IPS-NIHi7 (cell line): Measurements from ENCODE around the gene PTPN11.
A peak's percentile ranks its signal among the peaks of the same experiment; 100 is the strongest.
"Not testable (repeated sequence)": the region's sequence is repeated elsewhere in the genome, so short reads cannot be mapped to it uniquely, and the experiment has no call there.

Source experiments
- DNase-seq: peaks from one replicate; pipeline ENCODE4 v3.0.0; 2012; ENCODE audit warnings: mixed read lengths; ENCODE audit errors: extremely low spot score

The PTPN11 gene

DNA sequence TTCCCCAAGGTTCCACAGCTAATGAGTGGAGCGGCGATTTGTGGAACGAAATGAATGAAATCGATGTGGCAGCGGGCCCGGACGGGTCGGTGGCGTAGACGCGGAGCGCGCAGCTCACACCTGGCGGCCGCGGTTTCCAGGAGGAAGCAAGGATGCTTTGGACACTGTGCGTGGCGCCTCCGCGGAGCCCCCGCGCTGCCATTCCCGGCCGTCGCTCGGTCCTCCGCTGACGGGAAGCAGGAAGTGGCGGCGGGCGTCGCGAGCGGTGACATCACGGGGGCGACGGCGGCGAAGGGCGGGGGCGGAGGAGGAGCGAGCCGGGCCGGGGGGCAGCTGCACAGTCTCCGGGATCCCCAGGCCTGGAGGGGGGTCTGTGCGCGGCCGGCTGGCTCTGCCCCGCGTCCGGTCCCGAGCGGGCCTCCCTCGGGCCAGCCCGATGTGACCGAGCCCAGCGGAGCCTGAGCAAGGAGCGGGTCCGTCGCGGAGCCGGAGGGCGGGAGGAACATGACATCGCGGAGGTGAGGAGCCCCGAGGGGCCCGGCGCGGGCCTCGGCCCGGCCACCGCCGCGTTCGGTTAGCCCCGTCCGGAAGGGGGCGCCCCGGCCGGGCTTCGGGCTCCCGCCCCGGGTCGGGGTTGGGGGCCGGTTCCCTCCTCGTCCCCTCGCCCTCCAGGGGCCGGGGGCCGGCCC lies at the start of gene PTPN11:
Gene PTPN11 (plus strand): TSS at position 340 of the 689 bp plus-strand sequence. CDS start 165 bp downstream, at position 505.
- DNase-seq, result peak; percentile 89

DNA sequence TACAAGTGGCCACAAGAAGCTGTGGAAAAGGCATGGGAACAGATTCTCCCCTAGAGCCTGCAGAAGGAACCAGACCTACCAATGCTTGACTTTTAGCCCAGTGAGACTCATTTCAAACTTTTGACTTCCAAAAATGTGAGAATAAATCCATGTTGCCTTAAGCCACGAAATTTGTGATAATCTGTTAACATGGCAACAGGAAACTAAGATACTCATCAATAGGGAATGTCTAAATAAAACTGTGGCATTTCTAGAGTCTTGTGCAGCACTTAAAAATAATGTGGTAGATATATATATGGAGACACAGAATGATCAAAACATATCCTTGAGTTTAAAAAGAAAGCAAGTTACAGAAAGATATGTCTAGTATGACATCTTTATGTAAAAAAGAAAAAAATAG lies 48.5 kb upstream of the PTPN11 start:
- no peak for DNase-seq

DNA sequence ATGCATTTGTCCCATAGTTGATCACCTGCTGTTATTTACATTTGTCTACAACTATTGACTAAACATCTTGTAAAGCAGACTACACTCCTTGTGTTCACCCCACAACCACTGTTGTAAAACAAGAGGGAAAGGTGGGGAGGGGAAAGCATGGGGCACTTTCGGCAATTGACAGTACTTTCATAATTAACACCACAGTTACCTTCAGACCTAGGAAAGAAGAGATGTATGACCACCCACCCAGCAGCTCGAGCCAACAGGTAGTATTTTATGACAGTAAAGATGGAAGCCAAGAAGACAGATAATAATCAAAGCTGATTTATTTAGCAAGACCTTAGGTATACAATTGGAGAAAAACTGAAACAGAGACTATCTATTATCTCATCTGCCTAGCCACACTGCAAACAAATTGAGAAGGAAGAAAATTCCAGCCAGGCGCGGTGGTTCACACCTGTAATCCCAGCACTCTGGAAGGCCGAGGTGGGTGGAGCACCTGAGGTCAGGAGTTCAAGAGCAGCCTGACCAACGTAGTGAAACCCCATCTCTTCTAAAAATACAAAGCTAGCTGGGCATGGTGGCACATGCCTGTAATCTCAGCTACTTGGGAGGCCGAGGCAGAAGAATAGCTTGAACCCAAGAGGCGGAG lies 47.8 kb upstream of the PTPN11 start:
- DNase-seq, result no peak

DNA sequence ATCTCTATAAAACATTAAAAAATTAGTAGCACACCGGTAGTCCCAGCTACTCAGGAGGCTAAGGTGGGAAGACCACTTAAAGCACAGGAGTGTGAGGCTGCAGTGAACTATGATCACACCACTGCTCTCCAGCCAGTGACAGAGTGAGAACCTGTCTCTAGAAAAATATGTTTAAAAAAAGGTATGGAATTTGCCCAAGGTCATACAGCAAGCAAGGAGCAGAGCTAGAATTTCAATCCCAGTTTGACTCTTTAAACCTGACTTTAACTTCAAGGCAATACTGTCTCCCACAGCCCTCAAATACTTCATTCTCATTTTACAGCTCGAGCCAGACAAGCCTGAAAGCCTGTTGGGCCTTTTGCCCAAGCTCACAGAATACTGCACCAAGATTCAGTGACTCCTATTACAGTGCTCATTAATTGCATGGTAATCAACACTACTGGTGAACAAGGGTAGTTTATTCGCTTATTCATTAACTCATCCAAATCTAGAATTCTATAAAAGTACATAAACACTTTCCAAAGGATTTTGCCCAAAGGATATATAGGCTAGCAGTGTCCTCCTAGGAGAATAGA lies 44.5 kb upstream of the PTPN11 start:
- no peak for DNase-seq

DNA sequence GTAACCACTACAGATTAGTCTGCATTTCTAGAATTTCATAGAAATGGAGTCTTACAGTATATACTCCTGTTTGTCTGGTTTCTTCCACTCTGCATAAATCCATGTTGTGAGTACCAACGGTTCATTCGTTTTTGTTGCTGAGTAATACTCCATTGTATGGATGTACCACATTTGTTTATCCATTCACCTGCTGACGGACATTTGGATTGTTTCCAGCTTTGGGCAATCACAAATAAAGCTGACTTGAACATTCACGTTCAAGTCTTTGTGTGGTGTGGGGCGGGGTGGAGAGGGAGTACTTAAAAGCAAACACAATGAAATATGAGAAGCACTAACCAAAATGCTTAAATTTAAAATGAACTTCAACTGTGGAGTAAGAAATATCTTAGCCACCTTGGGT lies 43.6 kb upstream of the PTPN11 start:
- DNase-seq, result no peak

DNA sequence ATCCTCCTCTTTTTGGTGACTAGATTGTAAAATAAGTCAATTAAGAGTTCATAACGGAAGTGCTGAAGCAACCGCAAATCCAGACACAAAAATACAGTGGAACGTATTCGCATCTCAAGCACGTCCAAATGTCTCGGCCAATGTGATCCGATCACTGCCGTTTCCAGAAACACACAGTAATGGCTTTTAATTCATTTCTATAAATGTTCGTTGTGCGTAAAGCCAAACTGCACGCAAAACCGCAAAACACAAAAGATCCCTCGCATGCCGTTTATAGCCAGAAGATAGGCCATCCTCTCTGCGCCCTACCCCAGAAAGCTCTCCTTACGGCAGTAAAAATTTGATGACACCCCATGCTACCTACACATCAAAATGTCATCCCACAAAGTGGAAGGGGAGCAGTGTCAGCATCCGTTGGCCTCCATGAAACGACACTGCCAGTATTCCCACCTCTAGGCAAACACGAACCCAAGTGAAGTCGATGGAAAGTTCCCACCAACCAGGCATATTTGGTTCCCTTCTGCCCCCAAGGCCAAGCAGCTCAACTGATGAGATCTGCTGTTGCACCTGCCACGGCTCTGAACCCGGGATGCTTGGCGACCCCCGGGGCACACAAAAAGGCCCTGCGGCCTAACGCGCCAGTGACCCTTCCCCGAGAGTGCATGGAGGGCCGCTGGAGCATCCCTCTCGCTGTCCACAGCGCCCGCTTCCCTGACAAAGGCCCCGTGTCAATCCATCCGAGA lies 37.9 kb upstream of the PTPN11 start:
- DNase-seq, result peak; percentile 13

DNA sequence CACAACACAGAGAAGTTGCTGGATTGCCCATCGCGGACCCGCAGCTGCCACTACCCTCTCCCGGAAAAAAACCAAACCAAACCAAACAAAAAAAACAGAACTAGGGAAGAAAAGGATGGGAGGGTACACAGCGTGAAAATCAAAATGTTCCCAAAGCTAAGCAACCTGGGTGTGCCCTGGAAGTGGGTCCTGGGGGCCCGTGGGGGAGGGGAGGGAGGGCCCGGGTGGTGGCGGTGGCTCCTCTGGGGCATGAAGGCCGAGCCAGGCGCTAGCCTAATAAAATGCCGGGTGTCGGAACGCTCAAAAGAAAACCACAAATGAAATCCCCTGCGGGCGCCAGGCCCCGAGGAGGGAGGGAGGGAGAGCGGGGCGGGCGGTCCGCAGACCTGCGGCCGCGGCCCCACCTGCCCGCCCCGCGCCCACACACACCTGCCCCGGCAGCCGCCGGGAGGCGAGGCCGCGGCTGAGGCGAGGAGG lies 37.3 kb upstream of the PTPN11 start:
- DNase-seq, result peak; percentile 41

DNA sequence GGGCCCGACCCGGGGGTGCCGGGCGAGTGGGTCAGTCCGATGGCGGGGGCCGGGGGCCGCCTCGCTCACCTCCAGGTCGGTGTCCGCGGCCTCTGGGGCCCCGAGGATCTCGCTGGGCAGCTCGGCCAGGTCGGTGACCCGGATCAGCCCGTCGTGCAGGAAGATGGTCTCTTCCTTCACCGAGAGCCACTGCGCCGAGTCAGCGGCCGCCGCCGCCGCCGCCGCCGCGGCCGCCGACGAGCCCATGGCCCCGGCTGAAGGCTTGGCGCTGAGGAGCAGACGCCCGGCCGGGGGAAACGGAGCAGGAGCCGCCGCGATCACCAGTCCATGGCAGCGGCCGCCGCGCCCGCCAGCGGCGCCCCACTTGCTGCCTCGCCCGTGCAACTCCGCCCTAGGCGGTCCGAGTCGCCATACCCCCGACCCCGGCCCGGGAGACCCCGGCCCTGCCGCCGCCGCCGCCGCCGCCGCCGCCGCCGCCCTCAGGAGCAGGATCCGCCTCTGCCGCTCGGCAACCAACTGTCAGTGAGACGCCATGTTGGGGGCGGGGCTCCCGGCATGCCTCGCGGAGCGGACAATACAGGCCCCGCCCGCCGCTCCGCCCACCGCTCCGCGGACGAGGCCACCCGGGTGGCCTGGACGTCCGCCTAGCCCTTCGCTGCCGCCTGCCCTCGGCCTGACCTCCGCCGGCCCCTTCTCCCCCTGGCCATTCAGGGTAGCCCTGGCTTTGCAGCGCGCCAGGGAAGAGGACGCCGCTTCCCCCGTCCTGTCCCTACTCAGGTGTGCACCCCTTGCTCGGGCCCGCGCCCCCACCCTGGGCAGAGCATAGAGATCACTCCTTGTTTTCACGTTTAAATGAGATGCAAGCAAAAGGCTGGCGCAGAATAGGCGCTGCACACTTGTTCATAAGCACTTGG lies 36.6 kb upstream of the PTPN11 start, which contains the start of gene HECTD4:
Gene HECTD4 (minus strand): TSS at position 549 of the 914 bp plus-strand sequence. CDS start 303 bp downstream, at position 246.
- DNase-seq, result peak; percentile 98

DNA sequence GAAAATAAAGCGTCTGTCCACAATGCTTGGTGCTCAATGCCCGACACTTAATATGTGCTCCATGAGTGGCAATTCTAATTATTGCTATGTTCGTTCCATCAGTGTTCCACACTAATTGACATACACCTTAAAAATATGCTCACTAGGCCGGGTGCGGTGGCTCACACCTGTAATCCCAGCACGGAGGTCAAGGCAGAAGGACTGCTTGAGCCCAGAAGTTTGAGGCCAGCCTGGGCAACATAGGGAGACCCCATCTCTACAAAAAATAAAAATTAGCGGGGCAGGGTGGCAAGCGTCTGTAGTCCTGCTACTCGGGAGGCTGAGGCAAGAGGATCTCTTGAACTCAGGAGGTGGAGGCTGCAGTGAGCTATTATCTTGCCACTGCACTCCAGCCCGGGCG lies 35.9 kb upstream of the PTPN11 start:
- no peak for DNase-seq

DNA sequence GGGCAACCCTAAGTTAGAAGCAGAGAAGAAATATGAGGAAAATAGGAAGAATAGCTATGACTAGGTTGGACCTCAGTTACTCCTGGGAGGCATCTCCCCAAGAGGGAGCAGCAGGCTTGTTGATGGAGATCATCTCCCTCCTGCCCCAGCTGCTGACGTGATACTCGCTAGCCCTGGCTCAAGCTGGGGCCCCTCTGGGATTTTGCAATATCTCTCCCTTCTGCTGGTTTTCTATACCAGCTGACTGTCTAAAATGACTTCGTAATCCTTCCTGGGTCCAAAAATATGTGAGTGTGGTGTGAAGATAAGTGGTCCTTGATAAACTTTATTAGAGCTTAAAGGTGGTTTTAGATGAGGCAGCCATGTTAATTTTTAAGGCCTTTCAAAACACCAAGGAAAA lies 32.0 kb upstream of the PTPN11 start:
- DNase-seq, result no peak

DNA sequence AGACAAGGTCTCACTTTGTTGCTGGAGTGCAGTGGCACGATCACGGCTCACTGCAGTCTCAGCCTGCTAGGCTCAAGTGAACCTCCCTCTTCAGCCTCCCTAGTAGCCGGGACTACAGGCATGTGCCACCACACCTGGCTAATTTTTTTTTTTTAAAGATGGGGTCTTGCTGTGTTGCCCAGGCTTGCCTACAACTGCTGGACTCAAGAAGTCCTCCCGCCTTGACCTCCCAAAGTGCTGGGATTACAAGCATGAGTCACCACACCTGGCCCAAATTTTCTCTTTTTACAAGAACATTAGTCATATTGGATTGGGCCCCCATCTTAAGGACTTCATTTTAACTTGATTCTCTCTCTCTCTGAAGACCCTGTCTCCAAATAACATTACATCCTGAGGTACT lies 29.5 kb upstream of the PTPN11 start:
- DNase-seq, result no peak

DNA sequence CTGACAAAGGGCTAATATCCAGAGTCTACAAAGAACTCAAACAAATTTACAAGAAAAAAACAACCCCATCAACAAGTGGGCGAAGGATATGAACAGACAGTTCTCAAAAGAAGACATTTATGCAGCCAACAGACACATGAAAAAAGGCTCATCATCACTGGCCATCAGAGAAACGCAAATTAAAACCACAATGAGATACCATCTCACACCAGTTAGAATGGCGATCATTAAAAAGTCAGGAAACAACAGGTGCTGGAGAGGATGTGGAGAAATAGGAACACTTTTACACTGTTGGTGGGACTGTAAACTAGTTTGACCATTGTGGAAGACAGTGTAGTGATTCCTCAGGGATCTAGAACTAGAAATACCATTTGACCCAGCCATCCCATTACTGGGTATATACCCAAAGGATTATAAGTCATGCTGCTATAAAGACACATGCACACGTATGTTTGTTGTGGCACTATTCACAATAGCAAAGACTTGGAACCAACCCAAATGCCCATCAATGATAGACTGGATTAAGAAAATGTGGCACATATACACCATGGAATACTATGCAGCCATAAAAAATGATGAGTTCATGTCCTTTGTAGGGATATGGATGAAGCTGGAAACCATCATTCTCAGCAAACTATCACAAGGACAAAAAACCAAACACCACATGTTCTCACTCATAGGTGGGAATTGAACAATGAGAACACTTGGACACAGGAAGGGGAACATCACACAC lies 28.7 kb upstream of the PTPN11 start:
- not testable (repeated sequence) for DNase-seq

DNA sequence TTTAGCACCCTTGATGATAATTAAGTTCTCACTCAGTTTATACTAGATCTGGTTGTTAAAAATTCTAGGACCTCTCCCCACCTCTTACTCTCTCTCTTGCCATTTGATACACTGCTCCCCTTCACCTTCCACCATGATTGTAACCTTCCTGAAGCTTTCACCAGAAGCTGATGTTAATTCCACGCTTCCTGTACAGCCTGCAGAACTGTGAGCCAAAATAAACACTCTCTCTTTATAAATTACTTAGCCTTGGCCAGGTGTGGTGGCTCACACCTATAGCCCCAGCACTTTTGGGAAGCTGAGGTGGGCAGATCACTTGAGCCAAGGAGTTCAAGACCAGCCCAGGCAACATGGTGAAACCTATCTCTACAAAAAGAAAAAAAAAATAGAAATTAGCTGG lies 25.4 kb upstream of the PTPN11 start:
- no peak for DNase-seq

DNA sequence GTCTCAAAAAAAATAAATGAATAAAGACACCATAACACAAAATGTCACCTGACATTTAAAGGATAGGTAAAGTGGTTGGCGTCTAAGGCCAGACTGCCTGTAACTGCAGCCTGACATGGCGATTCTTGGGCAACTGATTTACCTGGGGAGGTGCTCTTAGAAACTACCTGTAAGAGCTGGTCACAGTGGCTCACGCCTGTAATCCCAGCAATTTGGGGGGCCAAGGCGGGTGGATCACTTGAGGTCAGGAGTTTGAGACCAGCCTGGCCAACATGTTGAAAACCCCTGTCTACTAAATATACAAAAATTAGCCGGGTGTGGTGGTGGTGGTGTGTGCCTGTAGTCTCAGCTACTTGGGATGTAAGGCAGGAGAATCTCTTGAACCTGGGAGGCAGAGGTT lies 17.7 kb upstream of the PTPN11 start:
- no peak for DNase-seq

DNA sequence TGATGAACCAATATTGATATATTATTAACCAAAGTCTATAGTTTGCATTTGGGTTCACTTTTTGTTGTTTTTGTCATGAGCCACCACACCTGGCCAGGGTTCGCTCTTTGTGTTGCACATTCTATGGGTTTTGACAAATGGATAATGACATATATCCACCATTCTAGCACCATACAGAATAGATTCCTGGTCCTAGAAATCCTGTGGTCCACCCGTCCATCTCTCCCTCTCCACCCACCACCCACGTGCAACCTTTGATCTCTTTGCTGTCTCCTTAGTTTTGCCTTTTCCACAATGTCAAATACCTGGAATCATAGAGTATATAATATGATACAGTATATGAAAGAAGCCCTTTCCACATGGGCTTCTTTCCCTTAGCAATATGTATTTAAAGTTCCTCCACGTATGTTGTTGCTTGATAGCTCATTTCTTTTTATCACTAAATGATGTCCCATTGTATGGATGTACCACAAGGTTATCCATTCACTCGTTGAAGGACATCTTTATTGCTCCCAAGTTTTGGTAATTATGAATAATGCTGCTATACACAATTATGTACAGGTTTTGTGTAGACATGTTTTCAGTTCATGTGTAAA lies 16.7 kb upstream of the PTPN11 start:
- DNase-seq, result no peak

DNA sequence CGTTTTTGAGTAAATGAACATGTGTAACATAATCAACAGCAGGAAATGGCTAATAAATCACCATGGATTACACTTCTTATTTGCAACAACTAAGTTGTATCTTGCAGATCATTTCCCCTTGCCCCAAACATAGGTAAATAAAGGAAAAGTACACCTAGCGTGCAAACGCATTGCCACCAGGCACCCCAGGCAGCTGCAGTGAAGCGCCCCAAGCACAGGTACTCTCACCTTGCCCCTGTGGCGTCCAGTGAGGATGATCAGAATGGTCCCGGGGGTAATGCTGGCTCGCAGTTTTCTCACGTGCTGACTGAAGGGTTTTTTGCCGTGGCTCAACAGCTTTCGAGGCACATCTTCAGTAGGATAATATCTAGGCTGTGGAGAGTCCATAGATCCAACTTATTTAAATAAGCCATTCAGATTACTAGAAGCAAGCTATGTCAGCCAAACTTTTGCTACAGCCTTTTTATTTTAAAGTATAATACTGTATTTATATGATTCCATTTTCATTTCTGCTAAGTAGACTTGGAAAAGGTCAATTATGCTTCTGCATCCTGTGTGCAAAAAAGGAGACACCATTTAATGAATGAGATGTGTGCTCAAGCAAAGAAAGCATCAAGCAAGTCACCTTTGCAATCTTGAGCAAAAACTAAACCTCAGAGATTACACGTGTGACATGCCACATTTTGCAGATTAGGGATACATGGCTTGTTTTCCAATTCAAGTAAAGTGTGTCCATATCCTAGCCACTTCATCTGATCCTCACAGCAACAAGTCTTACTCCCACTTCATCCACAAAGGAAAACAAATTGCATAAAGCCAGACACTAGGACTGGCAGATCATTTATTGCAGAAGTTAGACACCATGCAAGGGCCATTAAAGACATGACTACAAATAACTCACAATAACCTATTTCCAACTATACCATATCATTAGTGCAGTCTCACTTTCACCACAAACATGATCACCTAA lies 11.9 kb upstream of the PTPN11 start:
- no peak for DNase-seq

DNA sequence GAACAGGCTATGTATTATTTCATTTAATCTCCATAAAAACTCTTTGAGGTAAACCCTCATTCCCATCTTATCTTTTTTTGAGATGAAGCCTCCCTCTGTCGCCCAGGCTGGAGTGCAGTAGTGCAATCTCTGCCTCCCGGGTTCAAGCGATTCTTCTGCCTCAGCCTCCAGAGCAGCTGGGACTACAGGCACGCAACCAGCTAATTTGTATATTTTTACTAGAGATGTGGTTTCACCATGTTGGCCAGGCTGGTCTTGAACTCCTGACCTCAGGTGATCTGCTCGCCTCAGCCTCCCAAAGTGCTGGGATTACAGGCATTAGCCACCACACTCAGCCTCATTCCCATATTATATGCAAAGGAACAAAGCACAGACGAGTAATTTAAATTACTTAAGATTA lies 11.1 kb upstream of the PTPN11 start:
- not testable (repeated sequence) for DNase-seq

DNA sequence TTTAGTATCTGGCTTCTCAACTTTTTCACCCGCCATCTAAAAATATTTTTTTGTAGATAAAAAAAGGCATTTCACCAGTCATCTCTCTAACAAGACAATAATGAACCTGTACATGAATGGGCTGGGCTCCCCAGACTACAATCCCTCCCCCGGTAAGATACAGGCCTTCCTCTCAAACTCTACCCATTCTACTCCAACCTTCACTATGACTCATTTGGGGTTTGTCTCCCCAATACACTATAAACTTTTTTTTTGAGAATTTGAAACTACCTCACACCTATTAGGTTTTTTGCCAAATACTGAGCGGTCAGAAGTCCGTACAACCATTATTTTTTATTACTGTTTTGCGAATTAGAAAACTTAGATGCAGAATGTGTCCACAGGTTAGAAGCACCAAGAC lies 10.1 kb upstream of the PTPN11 start:
- DNase-seq, result no peak
